NB4 (cell line): ENCODE results near the gene MAPKAPK2.
A peak's percentile ranks its signal among the peaks of the same experiment; 100 is the strongest.

Experiments
- DNase-seq: peaks from one replicate; pipeline ENCODE4 v3.0.0; 2010; ENCODE audit warnings: low read depth
- H3K4me3 ChIP-seq: one replicate; pipeline ENCODE4 v1.5.1; 2011; ENCODE audit warnings: mild to moderate bottlenecking, low read depth, low read length, moderate library complexity
- MAX ChIP-seq: IDR thresholded peaks from 2 replicates; pipeline ENCODE4 v1.6.1; 2011; ENCODE audit warnings: low read depth, low read length
- MYC ChIP-seq: IDR thresholded peaks from 2 replicates; pipeline ENCODE4 v1.6.1; 2011; ENCODE audit warnings: low read depth, low read length
- POLR2A ChIP-seq: IDR thresholded peaks from 2 replicates; pipeline ENCODE4 v1.6.1; 2011; ENCODE audit warnings: mild to moderate bottlenecking; ENCODE audit not compliant: insufficient read length; ENCODE audit errors: extremely low read depth
- TF ChIP-seq, protein P1 (sequence below): IDR thresholded peaks from one replicate; pipeline ENCODE4 v1.5.1; 2012; ENCODE audit warnings: low read depth, low read length

Gene MAPKAPK2

GRCh38 chr1:206706298-206706791, 21.6 kb downstream of the MAPKAPK2 start:
- H3K4me3 ChIP-seq: no peak overlapping the region
- no peak for TF ChIP-seq POLR2A
- TF ChIP-seq MYC: no peak
- TF ChIP-seq, protein P1, sequence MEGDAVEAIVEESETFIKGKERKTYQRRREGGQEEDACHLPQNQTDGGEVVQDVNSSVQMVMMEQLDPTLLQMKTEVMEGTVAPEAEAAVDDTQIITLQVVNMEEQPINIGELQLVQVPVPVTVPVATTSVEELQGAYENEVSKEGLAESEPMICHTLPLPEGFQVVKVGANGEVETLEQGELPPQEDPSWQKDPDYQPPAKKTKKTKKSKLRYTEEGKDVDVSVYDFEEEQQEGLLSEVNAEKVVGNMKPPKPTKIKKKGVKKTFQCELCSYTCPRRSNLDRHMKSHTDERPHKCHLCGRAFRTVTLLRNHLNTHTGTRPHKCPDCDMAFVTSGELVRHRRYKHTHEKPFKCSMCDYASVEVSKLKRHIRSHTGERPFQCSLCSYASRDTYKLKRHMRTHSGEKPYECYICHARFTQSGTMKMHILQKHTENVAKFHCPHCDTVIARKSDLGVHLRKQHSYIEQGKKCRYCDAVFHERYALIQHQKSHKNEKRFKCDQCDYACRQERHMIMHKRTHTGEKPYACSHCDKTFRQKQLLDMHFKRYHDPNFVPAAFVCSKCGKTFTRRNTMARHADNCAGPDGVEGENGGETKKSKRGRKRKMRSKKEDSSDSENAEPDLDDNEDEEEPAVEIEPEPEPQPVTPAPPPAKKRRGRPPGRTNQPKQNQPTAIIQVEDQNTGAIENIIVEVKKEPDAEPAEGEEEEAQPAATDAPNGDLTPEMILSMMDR: no peak
- TF ChIP-seq MAX: no peak
- DNase-seq: peak; percentile 36

DNA sequence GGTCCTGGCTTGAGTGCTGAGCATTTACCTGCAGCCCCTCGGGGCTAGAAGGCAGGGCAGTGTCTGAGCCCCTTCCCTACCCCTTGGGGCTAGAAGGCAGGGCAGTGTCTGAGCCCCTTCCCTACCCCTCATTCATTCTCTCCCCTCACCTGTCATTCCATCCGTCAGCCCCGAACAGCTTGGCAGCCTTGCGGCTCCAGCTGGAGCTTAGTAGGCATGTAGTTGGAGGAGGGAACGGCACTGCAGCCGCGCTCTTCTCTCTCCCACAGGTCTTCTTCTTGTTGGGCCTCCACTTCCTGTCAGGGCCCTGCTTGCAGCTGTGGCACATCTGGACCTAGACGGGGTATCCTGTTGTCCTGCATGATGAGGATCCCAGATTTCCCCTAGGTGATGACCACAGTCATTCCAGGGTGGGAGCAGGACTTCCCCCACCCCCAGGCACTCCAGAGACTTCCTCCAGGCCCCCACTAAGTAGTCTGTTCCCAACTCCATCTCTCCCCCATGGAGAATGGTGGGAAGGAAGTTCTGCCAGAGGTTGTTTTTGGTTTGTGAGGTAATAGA, 22.2 kb downstream of the MAPKAPK2 start:
- no peak for DNase-seq
- H3K4me3 ChIP-seq: no peak overlapping the region
- no peak for TF ChIP-seq POLR2A
- no peak for TF ChIP-seq MAX
- TF ChIP-seq MYC: no peak
- TF ChIP-seq, protein P1: no peak

DNA sequence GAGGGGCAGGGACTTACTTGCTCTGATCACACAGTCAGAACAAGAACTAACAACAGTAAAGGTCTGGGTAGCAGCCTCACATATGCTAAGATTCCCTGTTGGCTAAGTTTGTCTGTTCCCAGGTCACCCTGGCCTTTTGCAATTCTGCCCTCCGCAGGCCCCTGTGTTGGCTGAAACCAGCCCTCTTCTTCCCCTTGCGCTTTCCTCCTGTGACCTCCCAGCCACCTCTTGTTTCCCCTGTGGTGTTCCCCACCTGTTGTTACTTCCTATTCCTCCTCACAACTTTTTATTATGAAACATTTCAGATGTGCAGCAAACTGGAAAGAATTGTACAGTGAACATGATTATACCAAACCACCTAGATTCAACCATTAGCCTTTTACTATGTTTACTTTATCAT, 23.4 kb downstream of the MAPKAPK2 start:
- TF ChIP-seq POLR2A: no peak
- TF ChIP-seq MYC: peak; percentile 18; the same call in 1 of the 2 replicates
- DNase-seq: peak; percentile 68
- H3K4me3 ChIP-seq: no peak overlapping the region

- H3K4me3 ChIP-seq: no peak overlapping the region
- TF ChIP-seq, protein P1: no peak
- no peak for DNase-seq
Measured at GRCh38 chr1:206708882-206709281, 24.2 kb downstream of the MAPKAPK2 start.

- H3K4me3 ChIP-seq: no peak overlapping the region
- DNase-seq: no peak
- TF ChIP-seq POLR2A: no peak
- TF ChIP-seq, protein P1: no peak
- TF ChIP-seq MYC: no peak
- TF ChIP-seq MAX: no peak
Measured at GRCh38 chr1:206709322-206709721, 24.6 kb downstream of the MAPKAPK2 start.

DNA sequence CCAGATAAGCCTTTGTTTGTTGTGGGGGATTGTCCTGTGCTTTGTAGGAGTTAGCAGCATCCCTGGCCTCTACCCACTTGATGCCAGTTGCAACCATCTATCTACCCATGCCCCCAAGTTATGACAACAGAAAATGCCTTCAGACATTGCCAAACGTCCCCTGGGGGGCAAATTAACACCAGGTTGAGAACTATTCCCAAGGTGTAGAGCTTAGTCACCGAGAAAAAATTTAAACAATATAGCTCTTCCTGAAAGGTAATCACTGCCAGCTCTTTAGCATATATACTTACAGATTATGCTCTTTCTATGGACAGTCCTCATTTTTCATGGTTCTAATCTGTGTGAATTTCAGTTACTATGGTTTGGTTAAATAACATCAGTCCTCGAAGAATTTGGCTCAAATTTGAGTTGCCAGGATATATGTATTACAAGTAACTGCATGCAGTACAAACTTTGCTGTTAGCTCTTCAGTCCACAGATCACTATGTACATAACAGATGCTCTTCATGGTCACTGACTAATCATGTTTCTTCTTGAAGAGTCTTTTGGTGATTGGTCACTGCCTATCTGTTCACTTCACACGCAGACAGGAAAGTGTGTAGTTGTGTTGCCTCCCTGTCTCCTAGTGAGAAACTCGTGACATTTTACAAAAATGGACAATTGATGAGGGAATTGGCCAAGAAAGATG, 25.2 kb downstream of the MAPKAPK2 start:
- no peak for DNase-seq
- H3K4me3 ChIP-seq: no peak overlapping the region
- TF ChIP-seq POLR2A (no peak), MYC (no peak), MAX (no peak)
- TF ChIP-seq, protein P1: no peak
